ENCODE measurements around the gene PLD4. TPM values are rescaled to one million over a fixed set of nuclear protein-coding genes. Genes with fewer than 3 reads are reported as not detected.

PLD4 gene
- total and polyA plus RNA-seq, 2 of the 8 experiments (the other 6 are each of a cell fraction or from before 2014, with no cell fraction given) = 0.05 TPM; not detected in 1

GRCh38 chr14:104935955-104936354 is 11.3 kb downstream of the PLD4 start:
- FAIRE-seq (no peak), DNase-seq (ENCODE audit: low read depth in 1 of 2, low spot score in 2 of 2) (no peak)
- no peak overlapping the region for H3K4me3 ChIP-seq (ENCODE audit: extremely low read depth in 1 of 4, insufficient read depth in 2 of 4, low read depth in 3 of 4, low read length in 4 of 4)
- peaks cover 26 to 81% (median 52%) of the 10 kb centered on the region in 4 experiments for H3K27me3 ChIP-seq (replicated peaks in 1 of 4; ENCODE audit: control insufficient read depth in 3 of 4, extremely low read depth in 1 of 4, insufficient read depth in 3 of 4, low read length in 3 of 4)
- no peak overlapping the region for H2BK120ac ChIP-seq (replicated peaks; ENCODE audit: low read depth, low read length)
- H3K79me2 ChIP-seq (ENCODE audit: control insufficient read depth in 1 of 2, insufficient read depth in 2 of 2, low read length in 2 of 2) = no peaks in the 10 kb centered on the region
- H3K18ac ChIP-seq (ENCODE audit: extremely low read depth, low read length) = no peak overlapping the region
- no peak overlapping the region for H4K8ac ChIP-seq (ENCODE audit: extremely low read depth, insufficient read depth, low read length)
- no peak overlapping the region for H3K56ac ChIP-seq (replicated peaks; ENCODE audit: insufficient read length, low read depth, low read length)
- H2BK15ac ChIP-seq (ENCODE audit: low read length) = no peak overlapping the region
- H2BK12ac ChIP-seq (ENCODE audit: low read depth, low read length) = no peak overlapping the region
- no peak overlapping the region for H3K27ac ChIP-seq (ENCODE audit: low read depth, low read length)
- no peak overlapping the region for H3K4me2 ChIP-seq (ENCODE audit: insufficient read depth in 1 of 2, low read depth in 2 of 2, low read length in 2 of 2)
- POLR2A ChIA-PET (ENCODE audit: partially characterized antibody) = no interaction called here
- no peak overlapping the region for H2BK20ac ChIP-seq (ENCODE audit: low read length)
- no peak overlapping the region for H4K5ac ChIP-seq (ENCODE audit: insufficient read length, low read depth, low read length)
- H3K4ac ChIP-seq (replicated peaks; ENCODE audit: insufficient read length, low read depth, low read length) = no peak overlapping the region
- WGBS, 2 experiments (ENCODE audit: extremely low coverage in 1 of 2, insufficient coverage in 1 of 2, insufficient read length in 1 of 2, insufficient replicate concordance in 2 of 2, low coverage in 1 of 2, low lambda C conversion rate in 2 of 2, missing lambda C conversion rate in 1 of 2) = 36% methylated on average over 2 of the region's 2 CpGs; no CpG with 5 or more reads in 1 of the 2 experiments
- no peaks in the 10 kb centered on the region for H3K79me1 ChIP-seq (ENCODE audit: low read depth, low read length)
- H3K14ac ChIP-seq (ENCODE audit: insufficient read length) = no peak overlapping the region
- H2AK5ac ChIP-seq (ENCODE audit: low read depth, low read length) = no peak overlapping the region
- H4K91ac ChIP-seq (replicated peaks; ENCODE audit: insufficient read length, low read length) = no peak overlapping the region
- no peak overlapping the region for H3K23ac ChIP-seq (ENCODE audit: insufficient read length)
- CTCF ChIA-PET (ENCODE audit: partially characterized antibody) = interaction anchor here (0.6 to 4.5 kb wide), 4 partner anchors 10 to 109 kb away, joined by 3 to 21 read pairs (median 4); no protein-coding TSS in a partner anchor
- no peak overlapping the region for H2AFZ ChIP-seq (ENCODE audit: low read length)
- H3K9ac ChIP-seq (replicated peaks in 1 of 4; ENCODE audit: extremely low read depth in 1 of 4, low read depth in 3 of 4, low read length in 3 of 4) = no peak overlapping the region
- peaks cover 0 to 4% (median 0%) of the 10 kb centered on the region in 4 experiments; a peak in 1 of 8 replicates for H3K36me3 ChIP-seq (ENCODE audit: control insufficient read depth in 2 of 4, insufficient read depth in 4 of 4, low read length in 3 of 4)
- no peak overlapping the region for H2BK5ac ChIP-seq (ENCODE audit: low read depth, low read length)
- no peaks in the 10 kb centered on the region for H4K20me1 ChIP-seq (replicated peaks in 1 of 2; ENCODE audit: control insufficient read depth in 1 of 2, insufficient read depth in 2 of 2, low read length in 2 of 2)
- peaks cover 0 to 12% (median 8%) of the 10 kb centered on the region in 4 experiments; a peak in 5 of 7 replicates for H3K4me1 ChIP-seq (replicated peaks in 1 of 4; ENCODE audit: control insufficient read depth in 3 of 4, insufficient read depth in 4 of 4, low read length in 3 of 4)
- H3K23me2 ChIP-seq (ENCODE audit: low read depth, low read length) = peaks cover 12% of the 10 kb centered on the region; the same call in 1 of the 2 replicates
- H3K9me3 ChIP-seq (ENCODE audit: insufficient read depth in 2 of 2, low read depth in 1 of 2, low read length in 1 of 2) = no peaks in the 10 kb centered on the region
- TF ChIP-seq EP300 (IDR thresholded peaks at IDR 0.05; ENCODE audit: borderline replicate concordance in 1 of 2, low read depth in 2 of 2, low read length in 2 of 2) = no peak
- no peak for TF ChIP-seq TAF1 (IDR thresholded peaks at IDR 0.05; ENCODE audit: low read depth, low read length)
- TF ChIP-seq CHD2 (IDR thresholded peaks at IDR 0.05; ENCODE audit: low read length) = no peak
- TF ChIP-seq BRCA1 (IDR thresholded peaks at IDR 0.05; ENCODE audit: low read depth, low read length) = no peak
- TF ChIP-seq KDM5A (IDR thresholded peaks at IDR 0.05; ENCODE audit: low read length) = no peak
- no peak for TF ChIP-seq RNF2 (IDR thresholded peaks at IDR 0.05; ENCODE audit: borderline replicate concordance, low read depth, low read length, missing control alignments, poor library complexity, severe bottlenecking)
- TF ChIP-seq HDAC2 (IDR thresholded peaks at IDR 0.05; ENCODE audit: borderline replicate concordance in 1 of 2, low read depth in 2 of 2, low read length in 2 of 2) = no peak
- TF ChIP-seq TAF7 (optimal IDR thresholded peaks at IDR 0.05; ENCODE audit: borderline replicate concordance, low read depth, low read length) = no peak
- no peak for TF ChIP-seq POLR2A (IDR thresholded peaks at IDR 0.05; ENCODE audit: control extremely low read depth in 1 of 2, low read depth in 2 of 2, low read length in 2 of 2)
- no peak for TF ChIP-seq CBX5 (IDR thresholded peaks at IDR 0.05; ENCODE audit: low read depth, low read length)
- TF ChIP-seq CTBP2 (IDR thresholded peaks at IDR 0.05; ENCODE audit: borderline replicate concordance, insufficient read depth, insufficient read length, low read length) = no peak
- TF ChIP-seq RAD21 (IDR thresholded peaks at IDR 0.05 in 1 of 2, conservative IDR thresholded peaks at IDR 0.05 in 1 of 2; ENCODE audit: low read depth in 2 of 2, low read length in 2 of 2) = no peak
- no peak for TF ChIP-seq SP2 (IDR thresholded peaks at IDR 0.05; ENCODE audit: low read length)
- TF ChIP-seq POLR2AphosphoS5 (IDR thresholded peaks at IDR 0.05; ENCODE audit: low read depth, low read length) = no peak

All from H1 (cell line).